HepG2 (cell line): ENCODE results near the gene METTL13. TPM values are rescaled to one million over a fixed set of nuclear protein-coding genes. Genes with fewer than 3 reads are reported as not detected.
A peak's percentile ranks its signal among the peaks of the same experiment; 100 is the strongest.

Experiments used
- ARID5B ChIP-seq: IDR thresholded peaks from 2 replicates; pipeline ENCODE4 v1.4.0; 2020; ENCODE audit warnings: mild to moderate bottlenecking, missing genetic modification reagents
- CSRNP1 ChIP-seq: sonication (generic); formaldehyde crosslinking; IDR thresholded peaks from 2 replicates; pipeline ENCODE4 v1.8.1; 2023; ENCODE audit warnings: mild to moderate bottlenecking, missing genetic modification reagents
- FOXO4 ChIP-seq: sonication (generic); formaldehyde crosslinking; conservative IDR thresholded peaks from 2 replicates; pipeline ENCODE4 v1.8.1; 2023; ENCODE audit warnings: missing genetic modification reagents
- GRHL1 ChIP-seq: sonication (generic); formaldehyde crosslinking; conservative IDR thresholded peaks from 2 replicates; pipeline ENCODE4 v1.8.0; 2022; ENCODE audit warnings: missing genetic modification reagents
- KAT8 ChIP-seq: IDR thresholded peaks from 2 replicates; pipeline ENCODE4 v1.6.1; 2016; ENCODE audit warnings: missing genetic modification reagents, missing compliant biosample characterization
- KDM1A ChIP-seq: IDR thresholded peaks from 2 replicates; pipeline ENCODE4 v1.6.1; 2016; ENCODE audit warnings: missing compliant biosample characterization
- MYNN ChIP-seq: sonication (generic); formaldehyde crosslinking; IDR thresholded peaks from 2 replicates; pipeline ENCODE4 v1.4.0; 2020; ENCODE audit warnings: mild to moderate bottlenecking, low read depth, missing genetic modification reagents
- NPAS2 ChIP-seq: sonication (generic); formaldehyde crosslinking; IDR thresholded peaks from 2 replicates; pipeline ENCODE4 v1.8.0; 2022; ENCODE audit warnings: mild to moderate bottlenecking, missing genetic modification reagents, borderline replicate concordance
- POLR2A ChIP-seq, 2 experiments: IDR thresholded peaks; 2 replicates each; pipeline ENCODE4 v1.6.1; 2011; ENCODE audit warnings: low read depth in 2 of 2, low read length in 2 of 2, mild to moderate bottlenecking in 1 of 2, moderate library complexity in 1 of 2; ENCODE audit not compliant: insufficient read depth in 1 of 2
- SALL2 ChIP-seq: sonication (generic); formaldehyde crosslinking; IDR thresholded peaks from 2 replicates; pipeline ENCODE4 v1.8.1; 2023; ENCODE audit warnings: mild to moderate bottlenecking, missing genetic modification reagents, inconsistent platforms
- ZBTB25 ChIP-seq: IDR thresholded peaks from 2 replicates; pipeline ENCODE4 v1.6.1; 2018; ENCODE audit warnings: missing genetic modification reagents
- ZNF20 ChIP-seq: sonication (generic); formaldehyde crosslinking; IDR thresholded peaks from 2 replicates; pipeline ENCODE4 v1.4.0; 2020; ENCODE audit warnings: mild to moderate bottlenecking, moderate library complexity, missing genetic modification reagents
- ZNF414 ChIP-seq: sonication (generic); formaldehyde crosslinking; IDR thresholded peaks from 2 replicates; pipeline ENCODE4 v1.5.0; 2020; ENCODE audit warnings: missing genetic modification reagents
- ZNF768 ChIP-seq: sonication (generic); formaldehyde crosslinking; IDR thresholded peaks from 2 replicates; pipeline ENCODE4 v1.4.0; 2020; ENCODE audit warnings: missing genetic modification reagents
- ZSCAN12 ChIP-seq: sonication (generic); formaldehyde crosslinking; IDR thresholded peaks from 2 replicates; pipeline ENCODE4 v1.9.0; 2021; ENCODE audit warnings: mild to moderate bottlenecking, missing genetic modification reagents
- ZSCAN30 ChIP-seq: sonication (generic); formaldehyde crosslinking; IDR thresholded peaks from 2 replicates; pipeline ENCODE4 v1.5.0; 2020; ENCODE audit warnings: mild to moderate bottlenecking, missing genetic modification reagents
- ZSCAN31 ChIP-seq: sonication (generic); formaldehyde crosslinking; IDR thresholded peaks from 2 replicates; pipeline ENCODE4 v1.5.0; 2020; ENCODE audit warnings: low read depth, mild to moderate bottlenecking, missing genetic modification reagents
- polyA plus RNA-seq, 8 experiments: library from polyadenylated mRNA; depleted of rRNA in 3 of 8; stranded (reverse) in 7 of 8; unstranded in 1 of 8; fragments of >200 nt; fragmentation: Illumina TruSeq in 4 of 8; extraction: Trizol in 4 of 8; gene quantifications; 2 replicates each; pipeline versions ENCODE4 v1.2.1 to v1.2.3, GENCODE V29; 2011 to 2016; ENCODE audit warnings: low read depth in 4 of 8, missing spikeins in 1 of 8, mixed read lengths in 1 of 8; ENCODE audit not compliant: insufficient read depth in 1 of 8
- total RNA-seq, 5 experiments: library from RNA; depleted of rRNA; stranded (reverse); fragments of >200 nt; fragmentation: Illumina TruSeq; extraction: Trizol; gene quantifications; 2 replicates each; pipeline ENCODE4 v1.2.3, GENCODE V29; 2016; ENCODE audit warnings: low read depth in 1 of 5
- TF ChIP-seq, protein P1 (sequence below): sonication (generic); formaldehyde crosslinking; IDR thresholded peaks from 2 replicates; pipeline ENCODE4 v1.4.0; 2020; ENCODE audit warnings: missing genetic modification reagents

The METTL13 gene
- total and polyA plus RNA-seq, 2 of the 13 experiments (the other 11 are each of a cell fraction or from before 2014, with no cell fraction given): 18.6 to 22.8 TPM

GRCh38 chr1:171741872-171742576 lies 39.4 kb upstream of the METTL13 start, which contains the start of gene VAMP4 (continued):
- TF ChIP-seq FOXO4: no peak
- 0 out of 2 replicates have a peak, but pooled peaks have one; percentile 31 for TF ChIP-seq ZSCAN31 (CRISPR knock-in tag)
- TF ChIP-seq ZSCAN30 (CRISPR knock-in tag): no peak
- 0 out of 2 replicates have a peak, but pooled peaks have one; percentile 25 for TF ChIP-seq ZSCAN12 (CRISPR knock-in tag)
- TF ChIP-seq KAT8 (CRISPR knock-in tag): peak; percentile 90
- 0 out of 2 replicates have a peak, but pooled peaks have one; percentile 34 for TF ChIP-seq SALL2 (CRISPR knock-in tag)
- TF ChIP-seq GRHL1 (CRISPR knock-in tag): no peak
- TF ChIP-seq ZNF414: no peak
- TF ChIP-seq ZNF20 (CRISPR knock-in tag): no peak
- TF ChIP-seq ZBTB25 (CRISPR knock-in tag): peak; percentile 67; the same call in 1 of the 2 replicates
- TF ChIP-seq, protein P1, sequence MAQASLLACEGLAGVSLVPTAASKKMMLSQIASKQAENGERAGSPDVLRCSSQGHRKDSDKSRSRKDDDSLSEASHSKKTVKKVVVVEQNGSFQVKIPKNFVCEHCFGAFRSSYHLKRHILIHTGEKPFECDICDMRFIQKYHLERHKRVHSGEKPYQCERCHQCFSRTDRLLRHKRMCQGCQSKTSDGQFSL: peak; percentile 76
- peak; percentile 54 for TF ChIP-seq ZNF768 (CRISPR knock-in tag)
- peak; percentile 70; the same call in 1 of the 2 replicates for TF ChIP-seq ARID5B (CRISPR knock-in tag)
- TF ChIP-seq MYNN (CRISPR knock-in tag): no peak; the same call in 1 of the 2 replicates
- no peak for TF ChIP-seq KDM1A (CRISPR knock-in tag)
- TF ChIP-seq POLR2A (IDR thresholded peaks at IDR 0.05; ENCODE audit: insufficient read depth in 1 of 2, low read depth in 2 of 2, low read length in 2 of 2): peak; percentile 75 to 78
- no peak for TF ChIP-seq NPAS2 (CRISPR knock-in tag)
- 0 out of 2 replicates have a peak, but pooled peaks have one; percentile 62 for TF ChIP-seq CSRNP1
